ENCODE data around the gene SH3BP4.

Gene SH3BP4

DNA sequence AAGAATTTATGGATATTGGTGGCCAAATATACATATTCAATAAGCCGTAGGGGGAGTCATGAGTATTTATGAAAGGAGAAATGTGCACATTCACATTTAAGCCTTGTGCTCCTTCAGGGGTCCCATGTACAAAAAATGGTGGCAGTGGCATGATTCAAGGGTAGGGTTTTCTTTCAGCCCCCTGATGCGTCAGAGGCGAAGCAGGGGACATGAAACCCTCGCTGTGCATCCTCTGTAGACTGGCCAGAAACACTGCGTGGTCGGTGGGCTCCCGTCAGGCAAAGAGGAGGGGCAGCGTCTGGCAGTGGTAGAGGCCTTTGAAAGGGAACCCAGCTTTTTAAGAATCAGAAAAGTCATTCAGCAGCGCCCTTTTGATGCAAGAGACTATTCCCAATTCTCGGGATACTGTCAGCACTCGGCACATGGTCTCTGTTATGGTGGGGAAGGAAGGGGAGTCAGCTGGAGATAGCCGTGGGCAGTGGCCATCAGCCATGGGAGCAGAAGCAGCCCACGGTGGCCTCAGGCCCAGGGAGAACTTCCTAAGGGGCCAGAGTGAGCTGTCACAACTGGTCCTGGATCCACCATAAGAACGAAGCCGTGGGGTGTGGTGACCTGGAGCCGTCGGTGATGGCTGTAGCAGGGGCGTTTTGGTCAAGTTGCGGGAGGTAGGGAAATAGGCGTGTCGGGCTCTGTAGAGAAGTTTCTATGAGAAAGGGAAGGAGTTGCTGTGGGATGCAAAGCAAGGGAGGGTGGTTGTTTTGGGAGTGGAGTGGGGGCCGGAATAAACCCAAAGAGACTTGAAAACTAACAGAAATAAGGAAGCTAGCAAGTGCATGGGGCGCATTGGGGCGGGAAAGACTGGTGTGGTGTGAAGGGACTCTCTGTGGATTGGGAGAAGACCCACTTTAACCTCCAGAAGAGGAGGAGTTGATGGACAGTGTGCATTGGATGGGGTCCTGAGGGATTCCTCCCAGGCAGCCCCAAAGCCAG, 95.6 kb downstream of the SH3BP4 start:
- peak overlapping the region; percentile 95; the same call in 1 of the 2 replicates for H3K27ac ChIP-seq
- peaks cover 22% of the 10 kb centered on the region for H3K36me3 ChIP-seq (ENCODE audit: insufficient read depth, low read length)
- TF ChIP-seq FOXP2 (optimal IDR thresholded peaks at IDR 0.05; ENCODE audit: control extremely low read depth, extremely low read length, insufficient read depth) (no peak), EZH2 (IDR thresholded peaks at IDR 0.05) (no peak), POLR2AphosphoS5 (IDR thresholded peaks at IDR 0.05; ENCODE audit: borderline replicate concordance, low read depth, low read length) (no peak)
- no peak overlapping the region for H3K4me3 ChIP-seq
- H3K9me3 ChIP-seq (ENCODE audit: low read depth, low read length): no peaks in the 10 kb centered on the region
- no peak overlapping the region for H3K9ac ChIP-seq (ENCODE audit: insufficient read length)
- no peak for DNase-seq (ENCODE audit: low read depth, low spot score)

DNA sequence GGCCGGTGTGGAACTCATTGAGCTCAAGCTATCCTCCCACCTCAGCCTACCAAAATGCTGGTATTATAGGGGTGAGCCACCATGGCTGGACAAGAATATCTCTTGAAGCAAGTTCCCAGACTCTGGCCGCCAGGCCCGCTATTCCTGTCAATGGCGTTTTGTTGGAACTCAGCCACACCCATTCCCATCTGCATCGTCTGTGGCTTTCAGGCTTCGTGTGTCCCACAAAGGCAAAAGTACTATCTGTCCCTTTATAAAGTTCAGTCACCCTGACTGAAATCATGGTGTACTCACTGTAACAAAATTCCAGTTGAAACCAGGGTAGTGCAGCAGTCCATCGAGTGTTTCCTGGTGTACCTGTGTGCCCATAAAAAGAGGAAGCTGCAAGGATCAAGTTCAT, 96.7 kb downstream of the SH3BP4 start:
- Histone ChIP-seq H3K36me3 (ENCODE audit: insufficient read depth, low read length) (peaks cover 26% of the 10 kb centered on the region), H3K4me3 (no peak overlapping the region), H3K9me3 (ENCODE audit: low read depth, low read length) (no peaks in the 10 kb centered on the region), H3K9ac (ENCODE audit: insufficient read length) (no peak overlapping the region), H3K27ac (peak overlapping the region; percentile 95)
- no peak for TF ChIP-seq FOXP2 (optimal IDR thresholded peaks at IDR 0.05; ENCODE audit: control extremely low read depth, extremely low read length, insufficient read depth)
- TF ChIP-seq EZH2 (IDR thresholded peaks at IDR 0.05): no peak
- no peak for DNase-seq (ENCODE audit: low read depth, low spot score)

DNA sequence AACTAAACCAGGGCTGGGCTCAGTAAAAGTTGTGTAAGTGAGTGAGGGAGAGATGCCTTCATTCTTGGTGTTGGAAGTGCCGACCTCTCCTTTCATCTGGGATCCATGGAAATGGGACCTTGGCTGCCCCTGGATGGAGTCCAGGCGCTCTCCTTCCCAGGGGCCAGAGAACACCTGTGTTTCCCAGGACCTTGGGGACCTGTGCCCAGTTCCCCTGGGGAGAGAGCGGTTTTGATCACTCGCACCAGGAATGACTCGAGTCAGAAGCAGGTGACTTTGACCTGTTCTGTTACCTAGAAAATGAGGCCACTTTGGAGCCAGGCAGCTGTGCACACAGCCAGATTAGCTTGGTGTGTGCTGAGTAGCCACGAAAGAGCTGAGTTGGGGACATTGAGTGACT, 97.3 kb downstream of the SH3BP4 start:
- no peak for DNase-seq (ENCODE audit: low read depth, low spot score)
- Histone ChIP-seq H3K27ac (peak overlapping the region; percentile 95), H3K36me3 (ENCODE audit: insufficient read depth, low read length) (peaks cover 30% of the 10 kb centered on the region)

DNA sequence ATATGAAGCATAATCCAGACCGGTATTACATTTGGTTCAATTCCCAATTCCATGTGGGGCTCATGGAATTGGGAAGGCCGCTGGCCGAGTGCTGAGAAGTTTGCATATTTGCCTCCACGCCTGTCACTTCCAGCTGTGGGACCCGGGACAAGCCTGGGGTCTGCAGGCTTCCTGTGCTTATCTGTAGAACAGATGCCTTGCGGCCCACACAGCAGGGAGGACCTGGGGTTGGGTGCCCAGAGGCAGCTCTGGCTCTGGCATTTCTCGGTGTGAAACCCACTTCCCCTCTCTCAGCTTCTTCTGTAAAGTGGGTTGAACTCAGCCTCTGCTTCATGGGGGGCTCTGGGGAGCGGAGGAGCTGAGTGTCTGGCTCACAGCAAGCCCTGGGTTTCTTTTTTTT, 97.9 kb downstream of the SH3BP4 start:
- Histone ChIP-seq H3K4me3 (no peak overlapping the region; the same call in 1 of the 2 replicates), H3K9ac (ENCODE audit: insufficient read length) (peak overlapping the region; percentile 5), H3K27ac (peak overlapping the region; percentile 95), H3K9me3 (ENCODE audit: low read depth, low read length) (no peaks in the 10 kb centered on the region), H3K36me3 (ENCODE audit: insufficient read depth, low read length) (peaks cover 36% of the 10 kb centered on the region)
- DNase-seq (ENCODE audit: low read depth, low spot score): peak; percentile 44
- TF ChIP-seq POLR2AphosphoS5 (IDR thresholded peaks at IDR 0.05; ENCODE audit: borderline replicate concordance, low read depth, low read length) (peak; percentile 28; the same call in 1 of the 2 replicates), FOXP2 (optimal IDR thresholded peaks at IDR 0.05; ENCODE audit: control extremely low read depth, extremely low read length, insufficient read depth) (peak; percentile 70), EZH2 (IDR thresholded peaks at IDR 0.05) (no peak)

More for the DNA sequence above, 97.3 kb downstream of the SH3BP4 start:
- Histone ChIP-seq H3K9ac (ENCODE audit: insufficient read length) (no peak overlapping the region), H3K4me3 (no peak overlapping the region), H3K9me3 (ENCODE audit: low read depth, low read length) (no peaks in the 10 kb centered on the region)
- TF ChIP-seq FOXP2 (optimal IDR thresholded peaks at IDR 0.05; ENCODE audit: control extremely low read depth, extremely low read length, insufficient read depth) (no peak), EZH2 (IDR thresholded peaks at IDR 0.05) (no peak), POLR2AphosphoS5 (IDR thresholded peaks at IDR 0.05; ENCODE audit: borderline replicate concordance, low read depth, low read length) (no peak)

DNA sequence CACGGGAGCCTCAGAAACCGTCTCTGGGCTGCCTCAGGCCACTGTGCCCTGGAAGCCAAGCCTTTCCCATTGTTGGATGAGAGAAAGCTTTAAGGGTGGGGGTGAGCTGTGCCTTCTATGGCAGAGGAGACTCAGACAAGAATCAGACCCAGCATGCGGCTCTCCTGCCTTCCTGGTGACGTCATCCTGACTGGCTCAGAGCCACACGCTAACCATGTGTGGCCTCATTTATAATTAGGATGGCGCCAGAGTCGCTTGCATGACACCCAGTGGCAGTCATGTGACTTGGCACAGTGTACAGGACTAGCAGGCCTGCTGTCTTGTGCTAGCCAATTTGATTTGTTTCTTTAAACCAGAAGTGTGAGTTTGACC, 99.1 kb downstream of the SH3BP4 start:
- H3K4me3 ChIP-seq: peak overlapping the region; percentile 42
- DNase-seq (ENCODE audit: low read depth, low spot score): peak; percentile 97
- TF ChIP-seq FOXP2 (optimal IDR thresholded peaks at IDR 0.05; ENCODE audit: control extremely low read depth, extremely low read length, insufficient read depth) (no peak), EZH2 (IDR thresholded peaks at IDR 0.05) (no peak), POLR2AphosphoS5 (IDR thresholded peaks at IDR 0.05; ENCODE audit: borderline replicate concordance, low read depth, low read length) (no peak; the same call in 1 of the 2 replicates)
- H3K27ac ChIP-seq: peak overlapping the region; percentile 95
- H3K9ac ChIP-seq (ENCODE audit: insufficient read length): peak overlapping the region; percentile 82
- H3K9me3 ChIP-seq (ENCODE audit: low read depth, low read length): no peaks in the 10 kb centered on the region
- H3K36me3 ChIP-seq (ENCODE audit: insufficient read depth, low read length): peaks cover 49% of the 10 kb centered on the region

DNA sequence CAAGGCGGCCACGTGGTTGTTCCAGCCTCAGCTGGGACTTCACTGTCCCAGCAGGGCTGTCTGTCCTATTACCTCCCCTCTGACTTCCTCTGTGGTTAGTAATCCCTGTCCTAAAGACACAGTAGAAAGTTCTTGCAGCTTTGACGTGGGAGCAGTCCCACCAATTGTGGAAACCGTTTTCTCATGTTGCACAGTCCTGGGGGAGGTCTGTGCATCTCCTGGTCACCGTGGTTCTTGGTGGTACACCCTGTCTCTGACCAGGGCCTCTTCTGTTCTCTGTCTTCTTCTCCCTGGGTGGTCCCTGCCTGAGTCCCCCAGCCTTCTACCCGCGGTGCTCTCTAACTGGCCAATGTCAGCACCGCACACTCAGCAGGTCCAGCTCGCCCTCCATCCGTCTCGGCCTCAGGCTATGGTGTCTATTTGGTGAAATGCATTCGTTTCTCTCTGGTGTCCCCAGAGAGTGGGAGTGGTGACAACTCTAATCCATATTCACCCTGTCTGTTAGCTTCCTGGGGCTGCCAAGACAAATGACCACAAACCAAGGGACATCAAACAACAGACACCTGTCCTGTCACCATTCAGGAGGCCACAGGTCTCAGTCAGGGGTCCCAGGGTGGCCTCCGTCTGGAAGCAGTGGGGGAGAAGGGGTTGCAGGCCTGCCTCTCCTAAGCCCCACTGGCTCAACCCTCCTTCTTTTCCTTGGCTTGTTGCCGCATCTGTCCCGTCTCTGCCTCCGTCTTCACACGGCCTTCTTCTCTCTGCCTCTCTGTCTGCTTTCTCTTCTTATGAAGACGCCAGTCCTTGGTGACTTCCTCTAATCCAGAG, 99.8 kb downstream of the SH3BP4 start:
- Histone ChIP-seq H3K9ac (ENCODE audit: insufficient read length) (peak overlapping the region; percentile 47), H3K36me3 (ENCODE audit: insufficient read depth, low read length) (peaks cover 53% of the 10 kb centered on the region), H3K4me3 (peak overlapping the region; percentile 19), H3K27ac (peak overlapping the region; percentile 95), H3K9me3 (ENCODE audit: low read depth, low read length) (no peaks in the 10 kb centered on the region)
- TF ChIP-seq POLR2AphosphoS5 (IDR thresholded peaks at IDR 0.05; ENCODE audit: borderline replicate concordance, low read depth, low read length): no peak
- DNase-seq (ENCODE audit: low read depth, low spot score): no peak

DNA sequence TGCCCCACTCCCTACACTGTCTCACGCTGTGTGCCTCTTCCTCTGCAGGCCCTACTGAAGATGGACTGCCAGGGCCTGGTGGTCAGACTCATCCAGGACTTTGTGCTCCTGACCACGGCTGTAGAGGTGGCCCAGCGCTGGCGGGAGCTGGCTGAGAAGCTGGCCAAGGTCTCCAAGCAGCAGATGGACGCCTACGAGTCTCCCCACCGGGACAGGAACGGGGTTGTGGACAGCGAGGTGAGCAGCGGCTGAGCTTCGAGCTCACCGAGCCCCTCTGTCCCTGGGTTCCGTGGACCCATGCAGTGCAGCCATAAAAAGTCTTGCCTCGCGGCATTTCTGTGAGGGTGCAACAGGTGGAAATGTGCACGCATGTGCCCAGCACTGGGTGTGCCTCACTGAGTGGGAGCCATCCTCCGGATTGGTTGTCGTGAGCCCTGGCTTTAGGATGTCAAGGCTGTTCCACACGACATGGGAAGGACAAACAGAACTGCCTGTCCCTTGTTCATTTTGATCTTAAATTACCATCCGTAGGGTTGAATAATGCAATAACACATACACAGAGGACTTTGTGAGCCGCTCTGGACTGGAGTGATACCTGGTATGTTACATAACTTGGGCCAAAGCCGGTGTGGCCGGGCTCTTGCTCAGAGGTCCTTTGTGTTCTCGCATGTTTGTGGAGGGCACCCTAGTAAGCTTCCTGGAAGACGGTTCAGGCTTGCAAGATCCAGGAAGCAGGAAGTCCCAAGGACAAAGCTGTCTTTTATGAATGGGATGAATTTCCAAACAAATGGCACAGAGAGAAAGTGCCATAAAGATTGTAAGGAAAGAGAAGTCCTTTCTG, 100.9 kb downstream of the SH3BP4 start:
- Histone ChIP-seq H3K27ac (peak overlapping the region; percentile 95), H3K9ac (ENCODE audit: insufficient read length) (no peak overlapping the region), H3K36me3 (ENCODE audit: insufficient read depth, low read length) (peaks cover 50% of the 10 kb centered on the region), H3K4me3 (no peak overlapping the region), H3K9me3 (ENCODE audit: low read depth, low read length) (no peaks in the 10 kb centered on the region)
- TF ChIP-seq EZH2 (IDR thresholded peaks at IDR 0.05) (no peak), POLR2AphosphoS5 (IDR thresholded peaks at IDR 0.05; ENCODE audit: borderline replicate concordance, low read depth, low read length) (no peak), FOXP2 (optimal IDR thresholded peaks at IDR 0.05; ENCODE audit: control extremely low read depth, extremely low read length, insufficient read depth) (no peak)
- no peak for DNase-seq (ENCODE audit: low read depth, low spot score)
